IMR-90 (cell line): ENCODE data around the gene IVL. TPM values are rescaled to one million over a fixed set of nuclear protein-coding genes. Genes with fewer than 3 reads are reported as not detected.

Experiments used
- ATAC-seq: fragments of 200-7000 bp; cut with Tn5 transposase; 2 replicates; pipeline ENCODE4 v1.9.1; 2020; ENCODE audit warnings: low read depth, mild to moderate bottlenecking, moderate library complexity
- BruUV-seq: library from RNA; stranded (reverse); fragments of 400-500 nt; replicated peaks from 2 replicates; lab custom pipeline; 2021; lab: Mats Ljungman, UMichigan
- CTCF ChIA-PET: fragments of 300-600 bp; formaldehyde crosslinking; extraction: SDS; loops from one replicate; lab custom pipeline; 2021; ENCODE audit warnings: antibody characterized with exemption; lab: Yijun Ruan, JAX
- POLR2A ChIA-PET: fragments of 300-600 bp; sonication (Branson Sonifier 250); formaldehyde crosslinking; loops from one replicate; lab custom pipeline; 2022; ENCODE audit warnings: antibody characterized with exemption; ENCODE audit not compliant: unreplicated experiment; lab: Charles Lee
- DNase-seq: peaks from one replicate; pipeline ENCODE4 v3.0.0; 2013
- H2AFZ ChIP-seq: replicated peaks from 2 replicates; pipeline ENCODE3; 2013; ENCODE audit warnings: low read length, mild to moderate bottlenecking; ENCODE audit not compliant: poor library complexity
- H2AK5ac ChIP-seq: 2 replicates; pipeline ENCODE4 v1.6.1; 2013; ENCODE audit warnings: low read depth, low read length, inconsistent platforms
- H2AK9ac ChIP-seq: replicated peaks from 2 replicates; pipeline ENCODE3; 2013; ENCODE audit warnings: mild to moderate bottlenecking, low read depth, low read length, moderate library complexity; ENCODE audit not compliant: poor library complexity
- H2BK120ac ChIP-seq: 2 replicates; pipeline ENCODE4 v1.6.1; 2013; ENCODE audit warnings: low read depth, low read length, inconsistent platforms
- H2BK15ac ChIP-seq: 3 replicates; pipeline ENCODE4 v1.6.1; 2013; ENCODE audit warnings: low read depth, low read length, inconsistent platforms
- H2BK20ac ChIP-seq: 2 replicates; pipeline ENCODE4 v1.6.1; 2013; ENCODE audit warnings: low read depth, mild to moderate bottlenecking, inconsistent platforms, low read length, moderate library complexity
- H2BK5ac ChIP-seq: 2 replicates; pipeline ENCODE4 v1.6.1; 2013; ENCODE audit warnings: mild to moderate bottlenecking, low read depth, low read length, inconsistent platforms; ENCODE audit not compliant: poor library complexity, severe bottlenecking
- H3K14ac ChIP-seq: replicated peaks from 2 replicates; pipeline ENCODE4 v1.6.1; 2013; ENCODE audit warnings: low read depth, low read length, inconsistent platforms
- H3K18ac ChIP-seq: 2 replicates; pipeline ENCODE4 v1.6.1; 2013; ENCODE audit warnings: low read depth, low read length, control low read depth
- H3K23ac ChIP-seq: 2 replicates; pipeline ENCODE4 v1.6.1; 2013; ENCODE audit warnings: low read depth, low read length, inconsistent platforms
- H3K27ac ChIP-seq: 2 replicates; pipeline ENCODE4 v1.5.1; 2013; ENCODE audit warnings: mild to moderate bottlenecking, control low read depth, low read length; ENCODE audit not compliant: insufficient read depth
- H3K27me3 ChIP-seq: 2 replicates; pipeline ENCODE4 v1.6.1; 2013; ENCODE audit warnings: low read length; ENCODE audit not compliant: control insufficient read depth, insufficient read depth
- H3K36me3 ChIP-seq: 2 replicates; pipeline ENCODE4 v1.6.1; 2013; ENCODE audit warnings: low read length, mixed read lengths; ENCODE audit not compliant: control insufficient read depth, insufficient read depth
- H3K4ac ChIP-seq: 2 replicates; pipeline ENCODE4 v1.6.1; 2013; ENCODE audit warnings: low read depth, low read length, inconsistent platforms
- H3K4me1 ChIP-seq: 2 replicates; pipeline ENCODE4 v1.6.1; 2013; ENCODE audit warnings: low read length, mixed read lengths; ENCODE audit not compliant: control insufficient read depth, insufficient read depth
- H3K4me2 ChIP-seq: 2 replicates; pipeline ENCODE4 v1.6.1; 2013; ENCODE audit warnings: low read depth, mild to moderate bottlenecking, control low read depth, low read length, moderate library complexity
- H3K4me3 ChIP-seq: 2 replicates; pipeline ENCODE4 v1.5.1; 2013; ENCODE audit warnings: low read depth, mild to moderate bottlenecking, control low read depth, low read length, moderate library complexity; ENCODE audit not compliant: insufficient read depth
- H3K56ac ChIP-seq: 2 replicates; pipeline ENCODE4 v1.6.1; 2013; ENCODE audit warnings: low read length, inconsistent platforms; ENCODE audit not compliant: insufficient read depth; ENCODE audit errors: extremely low read depth
- H3K79me1 ChIP-seq, 2 experiments: 2 replicates each; pipeline ENCODE4 v1.6.1; 2013; ENCODE audit warnings: low read length in 2 of 2, inconsistent platforms in 1 of 2, low read depth in 1 of 2
- H3K9ac ChIP-seq: 2 replicates; pipeline ENCODE4 v1.6.1; 2013; ENCODE audit warnings: low read depth, low read length, control low read depth
- H3K9me1 ChIP-seq: 2 replicates; pipeline ENCODE4 v1.6.1; 2013; ENCODE audit warnings: low read length, inconsistent platforms; ENCODE audit not compliant: insufficient read depth
- H3K9me3 ChIP-seq: 2 replicates; pipeline ENCODE4 v1.6.1; 2013; ENCODE audit warnings: low read length; ENCODE audit not compliant: control insufficient read depth, insufficient read depth
- H4K20me1 ChIP-seq: 2 replicates; pipeline ENCODE4 v1.6.1; 2013; ENCODE audit warnings: low read length, inconsistent platforms; ENCODE audit not compliant: insufficient read depth
- H4K5ac ChIP-seq: 2 replicates; pipeline ENCODE4 v1.6.1; 2013; ENCODE audit warnings: mild to moderate bottlenecking, low read depth, low read length, control low read depth
- H4K8ac ChIP-seq, 2 experiments: 2 replicates each; pipeline ENCODE4 v1.6.1; 2013; ENCODE audit warnings: low read depth in 2 of 2, low read length in 2 of 2, control low read depth in 1 of 2, inconsistent platforms in 1 of 2
- H4K91ac ChIP-seq: 2 replicates; pipeline ENCODE4 v1.6.1; 2013; ENCODE audit warnings: low read depth, low read length, inconsistent platforms; ENCODE audit not compliant: insufficient read depth
- BHLHE40 ChIP-seq: fragments of 150-350 bp; IDR thresholded peaks from 2 replicates; pipeline ENCODE4 v1.6.1; 2016; ENCODE audit warnings: mild to moderate bottlenecking, low read depth, low read length
- CEBPB ChIP-seq: IDR thresholded peaks from 2 replicates; pipeline ENCODE4 v1.6.1; 2012; ENCODE audit warnings: low read depth, low read length, improper control_type of control experiment
- CHD1 ChIP-seq: IDR thresholded peaks from 2 replicates; pipeline ENCODE4 v1.6.1; 2012; ENCODE audit warnings: low read depth, low read length, improper control_type of control experiment
- CTCF ChIP-seq: conservative IDR thresholded peaks from 2 replicates; pipeline ENCODE4 v1.5.1; 2012; ENCODE audit warnings: mild to moderate bottlenecking, low read depth, low read length, improper control_type of control experiment
- ELK1 ChIP-seq: fragments of 150-350 bp; IDR thresholded peaks from 2 replicates; pipeline ENCODE4 v1.6.1; 2016; ENCODE audit warnings: low read depth, mild to moderate bottlenecking, low read length, moderate library complexity, borderline replicate concordance
- FOS ChIP-seq: fragments of 150-350 bp; IDR thresholded peaks from 2 replicates; pipeline ENCODE4 v1.6.1; 2016; ENCODE audit warnings: low read depth, low read length
- MAFK ChIP-seq: IDR thresholded peaks from 2 replicates; pipeline ENCODE4 v1.6.1; 2012; ENCODE audit warnings: low read depth, low read length, improper control_type of control experiment
- MAZ ChIP-seq: IDR thresholded peaks from 2 replicates; pipeline ENCODE4 v1.6.1; 2012; ENCODE audit warnings: low read depth, mild to moderate bottlenecking, low read length, improper control_type of control experiment, moderate library complexity, borderline replicate concordance
- POLR2A ChIP-seq: IDR thresholded peaks from 2 replicates; pipeline ENCODE4 v1.6.1; 2012; ENCODE audit warnings: mild to moderate bottlenecking, low read depth, low read length
- RAD21 ChIP-seq: IDR thresholded peaks from 2 replicates; pipeline ENCODE4 v1.6.1; 2012; ENCODE audit warnings: low read length, improper control_type of control experiment
- WGBS, 2 experiments: methylation state at CpG; one replicate each; pipeline versions ENCODE4 v1.1.5 to v1.1.7; 2013; ENCODE audit warnings: missing lambda C conversion rate in 2 of 2; ENCODE audit not compliant: insufficient read length in 1 of 2; ENCODE audit errors: extremely low coverage in 2 of 2; 5-methylcytosine and 5-hydroxymethylcytosine counted together
- dilution Hi-C: fragments of 300-500 bp; cut with HindIII; formaldehyde crosslinking; loops from one replicate; pipeline ENCODE4 v1.14.3; 2018; ENCODE audit warnings: low sequenced_read_pairs; ENCODE audit not compliant: unreplicated experiment
- in situ Hi-C: fragments of 300-500 bp; cut with MboI; formaldehyde crosslinking; loops from 3 replicates; pipeline ENCODE4 v1.14.3; 2019; ENCODE audit warnings: low sequenced_read_pairs, inconsistent platforms, mixed read lengths
- intact Hi-C: fragments of 100-400 bp; cut with micrococcal nuclease; formaldehyde crosslinking; loops from 2 replicates; pipeline ENCODE4 v1.10.0; 2022
- polyA plus RNA-seq, 3 experiments: library from polyadenylated mRNA; depleted of rRNA; stranded (reverse); fragments of >200 nt; gene quantifications; 2 replicates each; pipeline ENCODE4 v1.2.3, GENCODE V29; 2012; ENCODE audit warnings: low replicate concordance in 1 of 3
- total RNA-seq: library from RNA; depleted of rRNA; stranded (reverse); fragments of >200 nt; gene quantifications from 2 replicates; pipeline ENCODE4 v1.2.3, GENCODE V29; 2012

The IVL gene
- total and polyA plus RNA-seq, 2 of the 4 experiments (the other 2 are of a cell fraction), result not detected

- no TSS peak for BruUV-seq
- dilution Hi-C loops, result no loop called here
- H3K4ac ChIP-seq, result no peak overlapping the region
Measured at GRCh38 chr1:152880316-152880715, 28.0 kb upstream of the IVL start.

More at GRCh38 chr1:152880316-152880715, 28.0 kb upstream of the IVL start:
- no peaks in the 10 kb centered on the region for H3K79me1 ChIP-seq
- H3K4me1 ChIP-seq, result no peaks in the 10 kb centered on the region
- no CpG with 5 or more reads among the region's 4 CpGs for WGBS, 2 experiments
- no peak overlapping the region for H2BK20ac ChIP-seq
- no peak overlapping the region for H3K23ac ChIP-seq
- H3K56ac ChIP-seq, result no peak overlapping the region
- no peak overlapping the region for H3K9ac ChIP-seq
- H4K20me1 ChIP-seq, result no peaks in the 10 kb centered on the region
- no peak overlapping the region for H4K91ac ChIP-seq
- H2BK15ac ChIP-seq, result no peak overlapping the region
- ChIA-PET CTCF (no interaction called here), POLR2A (no interaction called here)
- no peak overlapping the region for H2BK120ac ChIP-seq
- H3K27me3 ChIP-seq, result no peaks in the 10 kb centered on the region
- no peak overlapping the region for H3K18ac ChIP-seq
- no peaks in the 10 kb centered on the region for H3K9me3 ChIP-seq
- in situ Hi-C loops, result no loop called here
- no peak overlapping the region for H3K4me3 ChIP-seq
- TF ChIP-seq CTCF (no peak), POLR2A (no peak), CHD1 (no peak), MAFK (no peak), ELK1 (no peak), RAD21 (no peak), MAZ (no peak), CEBPB (no peak), FOS (no peak), BHLHE40 (no peak)
- H3K27ac ChIP-seq, result no peak overlapping the region
- no peak for ATAC-seq
- no peak overlapping the region for H2AK9ac ChIP-seq
- no peak overlapping the region for H2BK5ac ChIP-seq
- H2AFZ ChIP-seq, result no peak overlapping the region
- no peak overlapping the region for H3K4me2 ChIP-seq
- no peak overlapping the region for H4K5ac ChIP-seq
- no peak overlapping the region for H3K14ac ChIP-seq
- intact Hi-C loops, result no loop called here
- no peak for DNase-seq
- H2AK5ac ChIP-seq, result no peak overlapping the region
- no peaks in the 10 kb centered on the region for H3K9me1 ChIP-seq
- no peaks in the 10 kb centered on the region for H3K36me3 ChIP-seq
- H4K8ac ChIP-seq, result no peak overlapping the region
